PC-3 (cell line): ENCODE data around the gene DIP2A. TPM values are rescaled to one million over a fixed set of nuclear protein-coding genes. Genes with fewer than 3 reads are reported as not detected.
"Not testable (repeated sequence)": the region's sequence is repeated elsewhere in the genome, so short reads cannot be mapped to it uniquely, and the experiment has no call there.

Experiments used
- ATAC-seq: fragments of 200-7000 bp; cut with Tn5 transposase; 2 replicates; pipeline ENCODE4 v1.9.1; 2020; ENCODE audit warnings: mild to moderate bottlenecking, moderate library complexity
- BruUV-seq: library from RNA; stranded (reverse); fragments of 400-500 nt; replicated peaks from 2 replicates; lab custom pipeline; 2021; lab: Mats Ljungman, UMichigan
- CTCF ChIA-PET: fragments of 300-600 bp; sonication (Branson Sonifier 250); formaldehyde crosslinking; loops from one replicate; lab custom pipeline; 2022; ENCODE audit warnings: antibody characterized with exemption; lab: Charles Lee
- POLR2A ChIA-PET: fragments of 300-600 bp; sonication (Branson Sonifier 250); formaldehyde crosslinking; loops from one replicate; lab custom pipeline; 2022; ENCODE audit warnings: antibody characterized with exemption; ENCODE audit not compliant: unreplicated experiment; lab: Charles Lee
- DNase-seq: peaks from one replicate; pipeline ENCODE4 v3.0.0-alpha.2; 2015
- H2AFZ ChIP-seq: fragments of 300-600 bp; sonication (generic); 2 replicates; pipeline ENCODE4 v1.6.0; 2016; ENCODE audit warnings: antibody characterized with exemption, low read length
- H3F3A ChIP-seq: fragments of 300-600 bp; sonication (generic); one replicate; pipeline ENCODE4 v1.6.0; 2017; ENCODE audit warnings: antibody characterized with exemption, low read length, control low read depth, mild to moderate bottlenecking; ENCODE audit not compliant: unreplicated experiment
- H3K27ac ChIP-seq: fragments of 300-600 bp; sonication (generic); 2 replicates; pipeline ENCODE4 v1.5.1; 2016; ENCODE audit warnings: mild to moderate bottlenecking, low read length
- H3K27me3 ChIP-seq: fragments of 300-600 bp; sonication (generic); 2 replicates; pipeline ENCODE4 v1.6.1; 2016; ENCODE audit warnings: low read length, mixed read lengths
- H3K36me3 ChIP-seq: fragments of 300-600 bp; sonication (generic); 2 replicates; pipeline ENCODE4 v1.6.1; 2016; ENCODE audit warnings: low read depth, mixed run types, low read length, mixed read lengths
- H3K4me1 ChIP-seq: fragments of 300-600 bp; sonication (generic); 2 replicates; pipeline ENCODE4 v1.5.1; 2016; ENCODE audit warnings: low read length; ENCODE audit not compliant: insufficient read depth
- H3K4me2 ChIP-seq: fragments of 300-600 bp; sonication (generic); 2 replicates; pipeline ENCODE4 v1.6.0; 2016; ENCODE audit warnings: low read length
- H3K4me3 ChIP-seq: fragments of 300-600 bp; sonication (generic); 2 replicates; pipeline ENCODE4 v1.5.1; 2016; ENCODE audit warnings: mild to moderate bottlenecking, low read length, mixed read lengths
- H3K79me2 ChIP-seq: fragments of 300-600 bp; sonication (generic); 2 replicates; pipeline ENCODE4 v1.6.1; 2017; ENCODE audit warnings: low read length, mixed read lengths
- H3K9ac ChIP-seq: fragments of 300-600 bp; sonication (generic); 2 replicates; pipeline ENCODE4 v1.6.0; 2016; ENCODE audit warnings: mild to moderate bottlenecking, low read length
- H3K9me2 ChIP-seq: fragments of 300-600 bp; sonication (generic); replicated peaks from 2 replicates; pipeline ENCODE4 v1.6.1; 2016; ENCODE audit warnings: mixed run types, low read length, mixed read lengths
- H3K9me3 ChIP-seq: fragments of 300-600 bp; sonication (generic); 2 replicates; pipeline ENCODE4 v1.6.1; 2016; ENCODE audit warnings: low read length, mixed read lengths
- H4K20me1 ChIP-seq: fragments of 300-600 bp; sonication (generic); 2 replicates; pipeline ENCODE4 v1.6.1; 2016; ENCODE audit warnings: low read length, mixed read lengths
- CTCF ChIP-seq: fragments of 300-600 bp; sonication (generic); conservative IDR thresholded peaks from 2 replicates; pipeline ENCODE4 v1.5.1; 2017; ENCODE audit warnings: antibody characterized with exemption, low read depth, mild to moderate bottlenecking, low read length
- EZH2 ChIP-seq: fragments of 300-600 bp; sonication (generic); IDR thresholded peaks from one replicate; pipeline ENCODE4 v1.6.1; 2017; ENCODE audit warnings: antibody characterized with exemption, mild to moderate bottlenecking, low read length; ENCODE audit not compliant: unreplicated experiment
- EZH2phosphoT487 ChIP-seq: fragments of 300-600 bp; sonication (generic); IDR thresholded peaks from 2 replicates; pipeline ENCODE4 v1.6.1; 2018; ENCODE audit warnings: mild to moderate bottlenecking, antibody characterized with exemption, low read length, borderline replicate concordance
- intact Hi-C: fragments of 100-400 bp; cut with micrococcal nuclease; formaldehyde crosslinking; loops from 2 replicates; pipeline ENCODE4 v1.9.0; 2023
- total RNA-seq: library from RNA; depleted of rRNA; stranded (reverse); fragments of >200 nt; gene quantifications from 2 replicates; pipeline ENCODE4 v1.2.3, GENCODE V29; 2014

The DIP2A gene
- total RNA-seq, 1 experiment from 2014 or later = 23.7 TPM

GRCh38 chr21:46572850-46573249, 114.2 kb downstream of the DIP2A start:
- no peaks in the 10 kb centered on the region for H3K27me3 ChIP-seq
- no peak overlapping the region for H3K27ac ChIP-seq
- H3F3A ChIP-seq = no peaks in the 10 kb centered on the region
- ATAC-seq (no peak), DNase-seq (no peak)
- ChIA-PET CTCF (no interaction called here), POLR2A (no interaction called here)
- H4K20me1 ChIP-seq = no peaks in the 10 kb centered on the region
- H3K4me1 ChIP-seq = no peaks in the 10 kb centered on the region
- H3K9me2 ChIP-seq = no peaks in the 10 kb centered on the region
- no peak overlapping the region for H3K4me2 ChIP-seq
- no peak overlapping the region for H3K4me3 ChIP-seq
- BruUV-seq = no TSS peak
- no peak overlapping the region for H2AFZ ChIP-seq
- peaks cover 39% of the 10 kb centered on the region for H3K36me3 ChIP-seq
- no peaks in the 10 kb centered on the region for H3K79me2 ChIP-seq
- intact Hi-C loops = no loop called here
- no peak overlapping the region for H3K9ac ChIP-seq
- H3K9me3 ChIP-seq = no peaks in the 10 kb centered on the region; the same call in 1 of the 2 replicates
- no peak for TF ChIP-seq EZH2phosphoT487
- no peak for TF ChIP-seq CTCF
- no peak for TF ChIP-seq EZH2

- H3K9me3 ChIP-seq, POLR2A ChIA-PET, H3K4me1 ChIP-seq, DNase-seq, H4K20me1 ChIP-seq, H3K27ac ChIP-seq, H3K9me2 ChIP-seq, intact Hi-C loops, BruUV-seq, H3K4me2 ChIP-seq, H3K27me3 ChIP-seq, H3K79me2 ChIP-seq, H3K4me3 ChIP-seq, H2AFZ ChIP-seq, H3F3A ChIP-seq, CTCF ChIA-PET, ATAC-seq, H3K9ac ChIP-seq: not testable (repeated sequence)
- H3K36me3 ChIP-seq = peaks cover 10% of the 10 kb centered on the region
Observed at GRCh38 chr21:46577786-46578185, 119.1 kb downstream of the DIP2A start.

GRCh38 chr21:46579394-46579793, 120.7 kb downstream of the DIP2A start:
- H3K27ac ChIP-seq, H3K36me3 ChIP-seq, H3K4me1 ChIP-seq, H2AFZ ChIP-seq, intact Hi-C loops, H3K27me3 ChIP-seq, H3K4me2 ChIP-seq, POLR2A ChIA-PET, H3K4me3 ChIP-seq, H3K9ac ChIP-seq, H3K79me2 ChIP-seq, H3K9me3 ChIP-seq, H3K9me2 ChIP-seq, ATAC-seq, BruUV-seq, CTCF ChIA-PET, DNase-seq, H4K20me1 ChIP-seq, H3F3A ChIP-seq: not testable (repeated sequence)

GRCh38 chr21:46581780-46582307, 123.2 kb downstream of the DIP2A start:
- no peaks in the 10 kb centered on the region for H3K79me2 ChIP-seq
- H3K9me3 ChIP-seq = no peaks in the 10 kb centered on the region
- no peaks in the 10 kb centered on the region for H3K4me1 ChIP-seq
- BruUV-seq = no TSS peak
- DNase-seq (no peak), ATAC-seq (no peak)
- no peaks in the 10 kb centered on the region for H3K27me3 ChIP-seq
- no peaks in the 10 kb centered on the region for H4K20me1 ChIP-seq
- no peaks in the 10 kb centered on the region for H3F3A ChIP-seq
- intact Hi-C loops = no loop called here
- CTCF ChIA-PET = no interaction called here
- no peak overlapping the region for H3K27ac ChIP-seq
- no peak overlapping the region for H3K4me3 ChIP-seq
- POLR2A ChIA-PET = no interaction called here
- H3K9ac ChIP-seq = no peak overlapping the region
- TF ChIP-seq CTCF (no peak), EZH2phosphoT487 (no peak), EZH2 (no peak)
- H3K4me2 ChIP-seq = no peak overlapping the region
- H3K9me2 ChIP-seq = no peaks in the 10 kb centered on the region
- no peak overlapping the region for H2AFZ ChIP-seq
- H3K36me3 ChIP-seq = peaks cover 7% of the 10 kb centered on the region
